Type B pancreatic cell (in vitro differentiated cells): ENCODE results near the gene ACAP2. TPM values are rescaled to one million over a fixed set of nuclear protein-coding genes. Genes with fewer than 3 reads are reported as not detected.
A peak's percentile ranks its signal among the peaks of the same experiment; 100 is the strongest.
"Not testable (repeated sequence)": the region's sequence is repeated elsewhere in the genome, so short reads cannot be mapped to it uniquely, and the experiment has no call there.

ENCODE experiments used
- DNase-seq: peaks from one replicate; pipeline ENCODE4 v3.0.0; 2021; ENCODE audit warnings: mixed read lengths; ENCODE audit not compliant: unreplicated experiment; ENCODE audit errors: extremely low spot score
- H3K27ac Mint-ChIP-seq: 2 replicates; pipeline ENCODE4 v1.8.0; 2021; ENCODE audit warnings: mild to moderate bottlenecking, mixed read lengths
- H3K27me3 Mint-ChIP-seq: 2 replicates; pipeline ENCODE4 v1.8.0; 2021; ENCODE audit warnings: mixed read lengths
- H3K36me3 Mint-ChIP-seq: 2 replicates; pipeline ENCODE4 v1.8.0; 2021; ENCODE audit warnings: mixed read lengths
- H3K4me1 Mint-ChIP-seq: one replicate; pipeline ENCODE4 v1.8.0; 2021; ENCODE audit warnings: mixed read lengths; ENCODE audit not compliant: unreplicated experiment
- H3K4me3 Mint-ChIP-seq: 2 replicates; pipeline ENCODE4 v1.8.0; 2021; ENCODE audit warnings: mild to moderate bottlenecking, mixed read lengths
- H3K9me3 Mint-ChIP-seq: 2 replicates; pipeline ENCODE4 v1.8.0; 2021; ENCODE audit warnings: mixed read lengths
- CTCF ChIP-seq: fragments of 200-600 bp; sonication (generic); conservative IDR thresholded peaks from 2 replicates; pipeline ENCODE4 v1.5.0; 2021; ENCODE audit warnings: antibody characterized with exemption, mild to moderate bottlenecking
- total RNA-seq: library from RNA; stranded (reverse); gene quantifications from 2 replicates; pipeline ENCODE4 v1.2.1, GENCODE V29; 2021; ENCODE audit warnings: low replicate concordance

Gene ACAP2
- total RNA-seq, 1 donor from 2014 or later: 36.6 TPM

- DNase-seq: no peak
- Mint-ChIP-seq H3K4me1 (no peaks in the 10 kb centered on the region), H3K36me3 (peaks cover 23% of the 10 kb centered on the region), H3K27ac (no peak overlapping the region), H3K9me3 (no peaks in the 10 kb centered on the region), H3K4me3 (no peak overlapping the region), H3K27me3 (no peaks in the 10 kb centered on the region)
- TF ChIP-seq CTCF: no peak
Measured at GRCh38 chr3:195291121-195291520, 151.7 kb downstream of the ACAP2 start.

GRCh38 chr3:195290643-195291042, 152.2 kb downstream of the ACAP2 start:
- H3K36me3 Mint-ChIP-seq: peaks cover 20% of the 10 kb centered on the region
- not testable (repeated sequence) for H3K9me3 Mint-ChIP-seq, H3K4me3 Mint-ChIP-seq, H3K4me1 Mint-ChIP-seq, H3K27ac Mint-ChIP-seq, H3K27me3 Mint-ChIP-seq, DNase-seq

GRCh38 chr3:195286115-195286872, 156.5 kb downstream of the ACAP2 start:
- no peak overlapping the region for H3K27ac Mint-ChIP-seq

GRCh38 chr3:195285372-195285771, 157.4 kb downstream of the ACAP2 start:
- H3K4me3 Mint-ChIP-seq: no peak overlapping the region
- H3K27me3 Mint-ChIP-seq: no peaks in the 10 kb centered on the region
- DNase-seq: no peak
- H3K27ac Mint-ChIP-seq: no peak overlapping the region
- no peak for TF ChIP-seq CTCF
- peaks cover 9% of the 10 kb centered on the region for H3K36me3 Mint-ChIP-seq
- H3K9me3 Mint-ChIP-seq: no peaks in the 10 kb centered on the region
- H3K4me1 Mint-ChIP-seq: no peaks in the 10 kb centered on the region

More at GRCh38 chr3:195286115-195286872, 156.5 kb downstream of the ACAP2 start:
- H3K27me3 Mint-ChIP-seq: no peaks in the 10 kb centered on the region
- DNase-seq: no peak
- no peaks in the 10 kb centered on the region for H3K9me3 Mint-ChIP-seq
- no peak for TF ChIP-seq CTCF
- no peak overlapping the region for H3K4me3 Mint-ChIP-seq
- H3K36me3 Mint-ChIP-seq: peaks cover 9% of the 10 kb centered on the region
- no peaks in the 10 kb centered on the region for H3K4me1 Mint-ChIP-seq

GRCh38 chr3:195284842-195285241, 158.0 kb downstream of the ACAP2 start:
- Mint-ChIP-seq H3K9me3 (no peaks in the 10 kb centered on the region), H3K36me3 (peaks cover 9% of the 10 kb centered on the region), H3K4me1 (no peaks in the 10 kb centered on the region), H3K4me3 (no peak overlapping the region), H3K27me3 (no peaks in the 10 kb centered on the region), H3K27ac (no peak overlapping the region)
- no peak for TF ChIP-seq CTCF
- no peak for DNase-seq

- H3K27ac Mint-ChIP-seq: peak overlapping the region; percentile 87
- no peaks in the 10 kb centered on the region for H3K9me3 Mint-ChIP-seq
- peak overlapping the region; percentile 44 for H3K4me3 Mint-ChIP-seq
- H3K27me3 Mint-ChIP-seq: no peaks in the 10 kb centered on the region
- peaks cover 9% of the 10 kb centered on the region for H3K36me3 Mint-ChIP-seq
- no peak for TF ChIP-seq CTCF
- DNase-seq: no peak
- H3K4me1 Mint-ChIP-seq: no peaks in the 10 kb centered on the region
Measured at GRCh38 chr3:195282961-195283360, 159.9 kb downstream of the ACAP2 start.
